H1 (cell line): ENCODE data around the gene CC2D1B. TPM values are rescaled to one million over a fixed set of nuclear protein-coding genes. Genes with fewer than 3 reads are reported as not detected.

ENCODE experiments used
- CTCF ChIA-PET: fragments of 300-600 bp; sonication (Branson Sonifier 250); formaldehyde crosslinking; loops from one replicate; lab custom pipeline; 2021; ENCODE audit not compliant: partially characterized antibody; lab: Charles Lee
- POLR2A ChIA-PET: fragments of 300-600 bp; sonication (Branson Sonifier 250); formaldehyde crosslinking; loops from one replicate; lab custom pipeline; 2021; ENCODE audit warnings: inconsistent platforms; ENCODE audit not compliant: partially characterized antibody; lab: Charles Lee
- DNase-seq, 2 experiments: peaks; one replicate each; pipeline versions ENCODE4 v3.0.0 to v3.0.0-alpha.2; 2010 to 2022; ENCODE audit warnings: low spot score in 2 of 2, low read depth in 1 of 2, mixed read lengths in 1 of 2
- FAIRE-seq: peaks from 2 replicates; lab custom pipeline; 2011; peaks lifted over from hg19 to GRCh38; lab: Jason Lieb, UNC
- H2AFZ ChIP-seq: 2 replicates; pipeline ENCODE4 v1.8.1; 2012; ENCODE audit warnings: low read length, inconsistent platforms
- H2AK5ac ChIP-seq: 2 replicates; pipeline ENCODE4 v1.6.1; 2013; ENCODE audit warnings: low read depth, low read length
- H2BK120ac ChIP-seq: replicated peaks from 2 replicates; pipeline ENCODE3; 2013; ENCODE audit warnings: low read depth, low read length, inconsistent platforms
- H2BK12ac ChIP-seq: 2 replicates; pipeline ENCODE4 v1.6.1; 2013; ENCODE audit warnings: low read depth, low read length
- H2BK15ac ChIP-seq: 2 replicates; pipeline ENCODE4 v1.6.1; 2013; ENCODE audit warnings: low read length
- H2BK20ac ChIP-seq: 2 replicates; pipeline ENCODE4 v1.6.1; 2013; ENCODE audit warnings: low read length
- H2BK5ac ChIP-seq: 2 replicates; pipeline ENCODE4 v1.6.1; 2013; ENCODE audit warnings: low read depth, low read length
- H3K14ac ChIP-seq: 2 replicates; pipeline ENCODE4 v1.6.1; 2013; ENCODE audit warnings: inconsistent platforms; ENCODE audit not compliant: insufficient read length
- H3K18ac ChIP-seq: 2 replicates; pipeline ENCODE4 v1.6.1; 2013; ENCODE audit warnings: low read length; ENCODE audit errors: extremely low read depth
- H3K23ac ChIP-seq: 2 replicates; pipeline ENCODE4 v1.6.1; 2013; ENCODE audit warnings: inconsistent platforms; ENCODE audit not compliant: insufficient read length
- H3K23me2 ChIP-seq: 2 replicates; pipeline ENCODE4 v1.6.1; 2013; ENCODE audit warnings: low read depth, low read length
- H3K27ac ChIP-seq: 2 replicates; pipeline ENCODE4 v1.6.1; 2011; ENCODE audit warnings: low read depth, low read length, inconsistent platforms
- H3K27me3 ChIP-seq, 4 experiments: replicated peaks in 1 of 4; 1 replicate in 1 of 4; 2 replicates in 3 of 4; pipeline versions ENCODE4 v1.6.1 to v1.8.1; 2011 to 2013; ENCODE audit warnings: low read length in 3 of 4, mild to moderate bottlenecking in 3 of 4, inconsistent platforms in 2 of 4, mixed read lengths in 2 of 4, moderate library complexity in 1 of 4; ENCODE audit not compliant: control insufficient read depth in 3 of 4, insufficient read depth in 3 of 4; ENCODE audit errors: extremely low read depth in 1 of 4
- H3K36me3 ChIP-seq, 4 experiments: 2 replicates each; pipeline versions ENCODE4 v1.6.1 to v1.8.1; 2011 to 2013; ENCODE audit warnings: mild to moderate bottlenecking in 4 of 4, low read length in 3 of 4, moderate library complexity in 2 of 4, control low read depth in 1 of 4, inconsistent platforms in 1 of 4; ENCODE audit not compliant: insufficient read depth in 4 of 4, control insufficient read depth in 2 of 4
- H3K4ac ChIP-seq: replicated peaks from 2 replicates; pipeline ENCODE3; 2013; ENCODE audit warnings: low read length, low read depth, mixed read lengths, inconsistent platforms; ENCODE audit not compliant: insufficient read length
- H3K4me1 ChIP-seq, 4 experiments: replicated peaks in 1 of 4; 1 replicate in 1 of 4; 2 replicates in 3 of 4; pipeline versions ENCODE4 v1.6.1 to v1.8.1; 2011 to 2013; ENCODE audit warnings: low read length in 3 of 4, inconsistent platforms in 2 of 4, mixed read lengths in 1 of 4; ENCODE audit not compliant: insufficient read depth in 4 of 4, control insufficient read depth in 3 of 4
- H3K4me2 ChIP-seq, 2 experiments: 2 replicates each; pipeline versions ENCODE4 v1.6.1 to v1.8.1; 2011 to 2013; ENCODE audit warnings: low read depth in 2 of 2, low read length in 2 of 2, control low read depth in 1 of 2, inconsistent platforms in 1 of 2, mild to moderate bottlenecking in 1 of 2; ENCODE audit not compliant: insufficient read depth in 1 of 2
- H3K4me3 ChIP-seq, 4 experiments: fragments of 200-600, 300-600 bp in 1 of 4; sonication (generic), shearing (Covaris generic), sonication (Bioruptor Twin) in 1 of 4; 2 replicates each; pipeline versions ENCODE4 v1.5.1 to v1.8.1; 2011 to 2016; ENCODE audit warnings: low read length in 4 of 4, low read depth in 3 of 4, control low read depth in 2 of 4, inconsistent platforms in 2 of 4, mild to moderate bottlenecking in 2 of 4, mixed read lengths in 1 of 4, moderate library complexity in 1 of 4; ENCODE audit not compliant: insufficient read depth in 2 of 4; ENCODE audit errors: extremely low read depth in 1 of 4
- H3K56ac ChIP-seq: replicated peaks from 2 replicates; pipeline ENCODE3; 2013; ENCODE audit warnings: low read depth, mild to moderate bottlenecking, mixed read lengths, low read length, inconsistent platforms; ENCODE audit not compliant: insufficient read length
- H3K79me1 ChIP-seq: 2 replicates; pipeline ENCODE4 v1.6.1; 2013; ENCODE audit warnings: low read depth, low read length, control low read depth
- H3K79me2 ChIP-seq, 2 experiments: 2 replicates each; pipeline versions ENCODE4 v1.6.1 to v1.8.1; 2012 to 2013; ENCODE audit warnings: low read length in 2 of 2, mild to moderate bottlenecking in 2 of 2, inconsistent platforms in 1 of 2; ENCODE audit not compliant: insufficient read depth in 2 of 2, control insufficient read depth in 1 of 2
- H3K9ac ChIP-seq, 4 experiments: replicated peaks in 1 of 4; 1 replicate in 1 of 4; 2 replicates in 3 of 4; pipeline versions ENCODE4 v1.6.1 to v1.8.1; 2011 to 2013; ENCODE audit warnings: low read depth in 3 of 4, low read length in 3 of 4, control low read depth in 2 of 4, mild to moderate bottlenecking in 2 of 4, moderate library complexity in 2 of 4, inconsistent platforms in 1 of 4; ENCODE audit errors: extremely low read depth in 1 of 4
- H3K9me3 ChIP-seq, 2 experiments: 2 replicates each; pipeline versions ENCODE4 v1.6.1 to v1.8.1; 2012 to 2013; ENCODE audit warnings: mild to moderate bottlenecking in 2 of 2, moderate library complexity in 2 of 2, control low read depth in 1 of 2, inconsistent platforms in 1 of 2, low read depth in 1 of 2, low read length in 1 of 2, mixed read lengths in 1 of 2; ENCODE audit not compliant: insufficient read depth in 2 of 2
- H4K20me1 ChIP-seq, 2 experiments: replicated peaks in 1 of 2; 2 replicates each; pipeline versions ENCODE3 to v1.8.1; 2011 to 2013; ENCODE audit warnings: inconsistent platforms in 2 of 2, low read length in 2 of 2, mild to moderate bottlenecking in 1 of 2; ENCODE audit not compliant: insufficient read depth in 2 of 2, control insufficient read depth in 1 of 2
- H4K5ac ChIP-seq: 2 replicates; pipeline ENCODE4 v1.6.1; 2013; ENCODE audit warnings: low read length, low read depth, mixed read lengths, inconsistent platforms; ENCODE audit not compliant: insufficient read length
- H4K8ac ChIP-seq: 2 replicates; pipeline ENCODE4 v1.8.0; 2013; ENCODE audit warnings: mild to moderate bottlenecking, moderate library complexity, low read length, inconsistent platforms; ENCODE audit not compliant: insufficient read depth; ENCODE audit errors: extremely low read depth
- H4K91ac ChIP-seq: replicated peaks from 2 replicates; pipeline ENCODE3; 2013; ENCODE audit warnings: low read length, mixed read lengths, inconsistent platforms; ENCODE audit not compliant: insufficient read length
- BACH1 ChIP-seq: IDR thresholded peaks from 2 replicates; pipeline ENCODE4 v1.6.1; 2012; ENCODE audit warnings: low read length, improper control_type of control experiment
- CEBPB ChIP-seq: IDR thresholded peaks from 2 replicates; pipeline ENCODE4 v1.6.1; 2012; ENCODE audit warnings: low read depth, low read length
- EGR1 ChIP-seq: IDR thresholded peaks from 2 replicates; pipeline ENCODE4 v1.6.1; 2011; ENCODE audit warnings: low read depth, low read length, borderline replicate concordance
- KDM4A ChIP-seq: IDR thresholded peaks from one replicate; pipeline ENCODE4 v1.7.1; 2012; ENCODE audit warnings: low read depth, mild to moderate bottlenecking, moderate library complexity, low read length, inconsistent platforms; ENCODE audit not compliant: severe bottlenecking
- SIRT6 ChIP-seq: IDR thresholded peaks from one replicate; pipeline ENCODE4 v1.7.1; 2012; ENCODE audit warnings: low read length, inconsistent platforms
- SRF ChIP-seq: IDR thresholded peaks from 2 replicates; pipeline ENCODE4 v1.6.1; 2011; ENCODE audit warnings: mild to moderate bottlenecking, low read depth, low read length, moderate library complexity
- WGBS, 2 experiments: shearing (Covaris generic) in 1 of 2; methylation state at CpG; one replicate each; pipeline versions ENCODE4 v1.1.6 to v1.1.7; 2013 to 2015; ENCODE audit warnings: low lambda C conversion rate in 2 of 2, mixed read lengths in 2 of 2, inconsistent platforms in 1 of 2, low coverage in 1 of 2, missing lambda C conversion rate in 1 of 2; ENCODE audit not compliant: insufficient replicate concordance in 2 of 2, insufficient coverage in 1 of 2, insufficient read length in 1 of 2; ENCODE audit errors: extremely low coverage in 1 of 2, missing lambda C conversion rate in 1 of 2; 5-methylcytosine and 5-hydroxymethylcytosine counted together
- polyA plus RNA-seq, 7 experiments: library from polyadenylated mRNA; depleted of rRNA in 3 of 7; stranded (reverse) in 5 of 7; unstranded in 2 of 7; fragments of >200 nt in 5 of 7; fragments of 200-250 nt in 2 of 7; gene quantifications; 1 replicate in 5 of 7; 2 replicates in 1 of 7; 4 replicates in 1 of 7; pipeline versions ENCODE4 v1.2.1 to v1.2.3, GENCODE V29; 2011 to 2013; ENCODE audit warnings: missing spikeins in 2 of 7, mixed read lengths in 2 of 7
- total RNA-seq: library from RNA; stranded (reverse); fragmentation: NEBNext Ultra II Directional; extraction: Animal tissue kit (Norgen Biotek cat#: 25700); gene quantifications from 2 replicates; pipeline ENCODE4 v1.2.1, GENCODE V29; 2021

Gene CC2D1B
- total and polyA plus RNA-seq, 2 of the 8 experiments (the other 6 are each of a cell fraction or from before 2014, with no cell fraction given): 7.4 to 13.1 TPM

DNA sequence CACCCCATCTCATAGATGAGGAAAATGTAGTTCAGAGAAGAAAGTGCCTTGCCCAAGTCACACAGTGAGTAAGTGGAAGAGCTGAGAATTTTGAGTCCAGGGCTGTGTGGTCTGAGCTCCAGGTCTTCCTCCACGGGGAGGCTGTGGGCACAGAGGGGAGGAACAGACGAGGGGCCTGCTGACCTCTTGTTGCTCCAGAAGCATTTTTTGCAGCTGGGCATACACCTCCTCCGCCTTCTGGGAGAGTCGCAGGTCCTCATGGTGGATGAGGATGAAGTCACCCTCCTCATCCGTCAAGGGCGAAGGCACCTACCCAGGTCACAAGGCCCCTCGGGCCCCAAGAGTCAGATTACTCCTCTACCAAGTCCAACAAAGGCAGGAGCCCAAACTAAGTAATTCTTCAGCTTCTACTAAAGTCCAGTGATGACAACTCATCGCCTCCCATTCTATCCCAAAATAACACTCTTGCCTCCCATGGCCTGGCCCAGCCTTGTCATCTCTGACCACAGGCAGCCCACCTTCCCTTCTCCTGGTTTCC lies 9.1 kb downstream of the CC2D1B start:
- Histone ChIP-seq H3K23me2 (no peaks in the 10 kb centered on the region), H3K4ac (no peak overlapping the region), H2AK5ac (no peak overlapping the region), H2BK20ac (no peak overlapping the region), H3K9ac (no peak overlapping the region), H3K4me2 (no peak overlapping the region), H2AFZ (no peak overlapping the region), H3K23ac (no peak overlapping the region), H3K36me3 (peaks cover 30 to 94% (median 74%) of the 10 kb centered on the region in 4 experiments; a peak in 7 of 8 replicates), H4K8ac (no peak overlapping the region), H3K4me3 (no peak overlapping the region), H3K9me3 (no peaks in the 10 kb centered on the region), H2BK5ac (no peak overlapping the region), H4K91ac (no peak overlapping the region), H3K56ac (no peak overlapping the region), H3K27ac (no peak overlapping the region), H4K20me1 (peaks cover 3 to 6% of the 10 kb centered on the region in 2 experiments), H3K14ac (no peak overlapping the region), H4K5ac (no peak overlapping the region), H3K27me3 (no peaks in the 10 kb centered on the region), H2BK12ac (no peak overlapping the region), H2BK15ac (no peak overlapping the region), H3K4me1 (peaks cover 0 to 1% (median under 1%) of the 10 kb centered on the region in 4 experiments; a peak in 2 of 7 replicates), H2BK120ac (no peak overlapping the region), H3K79me1 (no peaks in the 10 kb centered on the region), H3K18ac (no peak overlapping the region), H3K79me2 (no peaks in the 10 kb centered on the region)
- ChIA-PET CTCF (no interaction called here), POLR2A (interaction anchor here (0.9 to 1.9 kb wide), 3 partner anchors 8 to 19 kb away, joined by 3 to 6 read pairs (median 5); no protein-coding TSS in a partner anchor)
- DNase-seq (no peak), FAIRE-seq (no peak)
- WGBS, 2 experiments: 93% methylated on average over 8 of the region's 8 CpGs; no CpG with 5 or more reads in 1 of the 2 experiments
- no peak for TF ChIP-seq SIRT6
- TF ChIP-seq CEBPB: no peak
- TF ChIP-seq SRF: no peak
- no peak for TF ChIP-seq BACH1
- TF ChIP-seq KDM4A: no peak
- TF ChIP-seq EGR1: no peak
